ENCODE results near the gene CELF5.
A peak's percentile ranks its signal among the peaks of the same experiment; 100 is the strongest.
"Not testable (repeated sequence)": the region's sequence is repeated elsewhere in the genome, so short reads cannot be mapped to it uniquely, and the experiment has no call there.

The CELF5 gene

GRCh38 chr19:3342246-3342645 lies 117.8 kb downstream of the CELF5 start:
- Histone ChIP-seq H3K27ac (no peak overlapping the region), H3K4me3 (no peak overlapping the region)

GRCh38 chr19:3342962-3343361 lies 118.5 kb downstream of the CELF5 start:
- H3K9ac ChIP-seq (ENCODE audit: insufficient read length); H3K36me3 ChIP-seq (ENCODE audit: insufficient read depth, low read length); DNase-seq (ENCODE audit: low read depth, low spot score); H3K27ac ChIP-seq; H3K9me3 ChIP-seq (ENCODE audit: low read depth, low read length); H3K4me3 ChIP-seq: not testable (repeated sequence)

More at GRCh38 chr19:3342246-3342645, 117.8 kb downstream of the CELF5 start:
- Histone ChIP-seq H3K36me3 (ENCODE audit: insufficient read depth, low read length) (no peaks in the 10 kb centered on the region), H3K9me3 (ENCODE audit: low read depth, low read length) (no peaks in the 10 kb centered on the region), H3K9ac (ENCODE audit: insufficient read length) (no peak overlapping the region)
- no peak for TF ChIP-seq FOXP2 (optimal IDR thresholded peaks at IDR 0.05; ENCODE audit: control extremely low read depth, extremely low read length, insufficient read depth)
- TF ChIP-seq EZH2 (IDR thresholded peaks at IDR 0.05), result no peak
- TF ChIP-seq POLR2AphosphoS5 (IDR thresholded peaks at IDR 0.05; ENCODE audit: borderline replicate concordance, low read depth, low read length), result no peak
- DNase-seq (ENCODE audit: low read depth, low spot score), result no peak

- Histone ChIP-seq H3K9me3 (ENCODE audit: low read depth, low read length) (no peaks in the 10 kb centered on the region), H3K9ac (ENCODE audit: insufficient read length) (no peak overlapping the region), H3K27ac (no peak overlapping the region), H3K36me3 (ENCODE audit: insufficient read depth, low read length) (no peaks in the 10 kb centered on the region), H3K4me3 (peak overlapping the region; percentile 74)
- TF ChIP-seq POLR2AphosphoS5 (IDR thresholded peaks at IDR 0.05; ENCODE audit: borderline replicate concordance, low read depth, low read length), result no peak
- TF ChIP-seq FOXP2 (optimal IDR thresholded peaks at IDR 0.05; ENCODE audit: control extremely low read depth, extremely low read length, insufficient read depth), result no peak
- TF ChIP-seq EZH2 (IDR thresholded peaks at IDR 0.05), result no peak
- DNase-seq (ENCODE audit: low read depth, low spot score), result no peak
Measured at GRCh38 chr19:3343619-3344502, 119.4 kb downstream of the CELF5 start.

GRCh38 chr19:3344608-3345598 lies 120.4 kb downstream of the CELF5 start:
- no peaks in the 10 kb centered on the region for H3K9me3 ChIP-seq (ENCODE audit: low read depth, low read length)
- no peak for DNase-seq (ENCODE audit: low read depth, low spot score)
- no peaks in the 10 kb centered on the region for H3K36me3 ChIP-seq (ENCODE audit: insufficient read depth, low read length)
- no peak overlapping the region for H3K9ac ChIP-seq (ENCODE audit: insufficient read length)
- no peak for TF ChIP-seq POLR2AphosphoS5 (IDR thresholded peaks at IDR 0.05; ENCODE audit: borderline replicate concordance, low read depth, low read length)
- no peak for TF ChIP-seq FOXP2 (optimal IDR thresholded peaks at IDR 0.05; ENCODE audit: control extremely low read depth, extremely low read length, insufficient read depth)
- no peak for TF ChIP-seq EZH2 (IDR thresholded peaks at IDR 0.05)
- no peak overlapping the region for H3K27ac ChIP-seq
- H3K4me3 ChIP-seq, result no peak overlapping the region

- Histone ChIP-seq H3K9ac (ENCODE audit: insufficient read length) (no peak overlapping the region), H3K9me3 (ENCODE audit: low read depth, low read length) (no peaks in the 10 kb centered on the region), H3K36me3 (ENCODE audit: insufficient read depth, low read length) (no peaks in the 10 kb centered on the region), H3K27ac (no peak overlapping the region), H3K4me3 (no peak overlapping the region)
- no peak for TF ChIP-seq POLR2AphosphoS5 (IDR thresholded peaks at IDR 0.05; ENCODE audit: borderline replicate concordance, low read depth, low read length)
- no peak for TF ChIP-seq EZH2 (IDR thresholded peaks at IDR 0.05)
- no peak for DNase-seq (ENCODE audit: low read depth, low spot score)
Measured at GRCh38 chr19:3345850-3346460, 121.5 kb downstream of the CELF5 start.
